GM21447 (cell line): ENCODE data around the gene TBC1D10B.
"Not testable (repeated sequence)": the region's sequence is repeated elsewhere in the genome, so short reads cannot be mapped to it uniquely, and the experiment has no call there.

ENCODE experiments used
- ATAC-seq: cut with Tn5 transposase; IDR thresholded peaks from one replicate; pipeline ENCODE4 v1.9.1; 2021; ENCODE audit not compliant: unreplicated experiment

TBC1D10B gene

DNA sequence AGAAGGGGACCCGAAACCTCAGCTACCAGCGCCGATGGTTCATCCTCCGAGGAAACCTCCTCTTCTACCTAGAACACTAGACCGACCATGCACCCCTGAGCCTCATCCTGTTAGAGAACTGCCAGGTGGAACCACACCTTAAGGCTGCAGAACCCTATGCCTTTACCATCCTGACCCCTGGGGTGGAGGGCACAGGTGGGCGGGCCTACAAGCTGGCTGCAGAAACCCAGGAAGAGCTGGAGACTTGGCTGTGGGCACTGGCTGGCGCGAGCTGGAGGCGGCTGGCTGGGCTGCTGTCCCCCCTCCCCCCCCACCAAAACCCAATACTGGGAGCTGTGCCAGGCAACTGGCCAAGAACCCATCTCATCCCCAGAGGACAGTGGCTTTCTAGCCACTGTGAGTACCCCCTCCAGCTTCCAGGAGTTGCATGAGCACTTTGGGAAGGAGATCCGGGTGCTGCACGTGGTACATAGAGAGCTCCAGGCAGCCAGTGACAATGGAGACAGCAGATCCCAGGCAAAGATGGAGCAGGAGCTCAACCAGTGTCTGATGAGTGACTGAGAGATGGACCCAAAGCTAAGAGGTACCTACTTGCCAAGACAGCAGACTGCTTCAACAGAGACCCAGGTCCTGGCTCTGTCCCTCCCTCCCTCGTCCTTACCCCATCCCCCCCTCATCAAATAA, 13.8 kb downstream of the TBC1D10B start:
- no peak for ATAC-seq

DNA sequence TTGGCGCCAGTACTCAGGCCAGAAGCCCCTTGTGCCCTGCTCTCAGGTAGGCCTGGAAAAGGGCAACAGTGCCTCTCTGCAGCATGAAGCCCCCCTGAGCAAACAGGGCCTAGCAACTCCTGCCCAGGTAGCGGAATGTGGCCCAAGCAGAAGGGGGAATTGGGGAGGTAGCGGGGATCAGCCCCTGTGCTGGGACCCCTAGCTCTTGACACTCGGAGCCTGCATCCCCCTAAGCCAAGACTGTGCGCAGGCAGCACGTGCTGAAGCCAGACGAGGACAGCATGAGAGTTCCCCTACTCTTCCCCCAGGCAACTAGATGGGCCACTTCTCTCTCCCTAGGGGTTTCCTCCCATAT, 14.4 kb downstream of the TBC1D10B start:
- ATAC-seq, result no peak

- peak; percentile 57 for ATAC-seq
Observed at GRCh38 chr16:30355144-30355953, 14.9 kb downstream of the TBC1D10B start, which contains the start of gene CD2BP2. Gene CD2BP2, minus strand, starts transcription at chr16:30355308. Its CDS starts 627 bp downstream, at chr16:30354681.

DNA sequence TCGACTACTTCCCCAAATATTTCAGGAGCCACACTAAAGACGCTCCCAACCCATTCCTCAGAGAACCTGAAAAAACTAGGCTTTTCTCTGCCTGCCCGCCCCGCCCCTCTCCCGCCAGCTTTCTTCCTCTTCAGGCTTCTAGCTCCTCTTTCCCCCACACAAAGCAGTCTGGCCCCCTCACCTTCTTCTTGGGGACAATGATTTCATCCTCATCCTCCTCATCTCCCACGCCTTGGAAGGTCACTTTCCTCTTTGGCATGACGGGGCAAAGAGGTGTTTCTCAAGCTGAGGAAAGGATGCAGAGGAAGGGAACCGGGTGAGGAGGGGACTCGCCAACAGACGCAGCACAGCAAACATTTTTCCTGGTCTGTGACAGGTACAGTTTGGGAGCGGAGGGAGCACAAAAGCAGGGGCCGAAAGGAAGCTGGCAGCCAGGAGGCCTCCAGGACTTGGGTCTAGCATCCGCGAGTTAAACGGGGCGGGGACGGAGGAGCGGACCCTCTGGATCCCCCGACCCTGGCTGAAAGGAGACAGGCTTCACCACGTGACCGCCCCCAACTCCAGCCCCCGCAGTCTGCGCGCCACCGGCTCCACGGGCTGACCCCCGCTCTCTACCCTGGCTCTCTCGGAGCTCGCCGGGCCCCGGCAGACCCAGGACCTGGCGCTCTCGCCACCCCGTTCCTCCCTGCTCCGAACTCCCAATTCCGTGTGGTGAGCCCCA, 15.7 kb downstream of the TBC1D10B start:
- peak; percentile 9 for ATAC-seq

- ATAC-seq, result no peak
Observed at GRCh38 chr16:30353438-30354129, 16.7 kb downstream of the TBC1D10B start.

- no peak for ATAC-seq
Observed at GRCh38 chr16:30352488-30353401, 17.5 kb downstream of the TBC1D10B start.

DNA sequence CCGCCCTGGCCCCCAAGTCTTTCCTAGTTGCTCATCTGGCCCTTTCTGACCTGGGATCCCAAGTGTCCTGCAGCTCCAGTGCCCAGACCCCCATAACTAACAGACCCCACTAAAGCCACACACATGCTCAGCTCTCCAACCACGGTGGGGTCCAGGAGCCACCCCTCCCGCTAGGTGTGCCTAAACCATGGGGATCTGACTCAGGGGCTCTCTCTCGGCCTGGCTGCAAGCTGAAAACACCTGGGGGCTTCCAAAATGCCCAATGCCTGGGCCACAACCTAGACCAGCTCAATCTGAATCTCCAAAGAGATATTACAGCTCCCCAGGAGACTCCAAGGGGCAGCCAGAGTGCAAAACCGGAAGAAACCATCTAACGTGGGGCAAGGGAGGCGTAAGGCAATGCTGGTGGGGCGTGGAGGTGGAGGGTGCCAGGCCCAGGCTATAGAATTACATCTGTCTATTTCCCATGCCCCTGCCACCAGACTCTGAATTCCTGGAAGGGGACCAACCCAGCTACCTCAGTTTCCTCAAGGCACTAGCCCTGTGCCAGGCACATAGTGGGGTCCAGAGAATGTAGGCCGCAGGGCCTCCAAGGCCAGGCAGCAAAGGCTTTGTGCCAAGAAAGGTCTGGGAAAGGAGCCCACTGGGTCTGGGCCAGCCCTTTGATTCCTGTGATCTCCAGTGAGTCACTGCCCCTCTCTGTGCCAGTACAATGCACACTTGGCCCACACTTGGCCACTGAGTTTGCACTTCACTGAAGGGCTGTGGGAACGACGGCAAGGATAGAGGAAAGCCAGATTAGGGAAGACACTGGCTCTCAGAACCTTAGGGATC, 18.5 kb downstream of the TBC1D10B start:
- no peak for ATAC-seq

GRCh38 chr16:30351001-30351441, 19.3 kb downstream of the TBC1D10B start:
- ATAC-seq, result no peak

- peak; percentile 55 for ATAC-seq
Observed at GRCh38 chr16:30350134-30350871, 20.0 kb downstream of the TBC1D10B start.

- peak; percentile 41 for ATAC-seq
Observed at GRCh38 chr16:30349675-30350074, 20.6 kb downstream of the TBC1D10B start.

- ATAC-seq, result no peak
Observed at GRCh38 chr16:30348929-30349328, 21.4 kb downstream of the TBC1D10B start.

GRCh38 chr16:30348113-30348512, 22.2 kb downstream of the TBC1D10B start:
- no peak for ATAC-seq

GRCh38 chr16:30346286-30346685, 24.0 kb downstream of the TBC1D10B start:
- no peak for ATAC-seq

- ATAC-seq, result not testable (repeated sequence)
Observed at GRCh38 chr16:30343491-30343820, 26.8 kb downstream of the TBC1D10B start.

- no peak for ATAC-seq
Observed at GRCh38 chr16:30342751-30343490, 27.4 kb downstream of the TBC1D10B start.

DNA sequence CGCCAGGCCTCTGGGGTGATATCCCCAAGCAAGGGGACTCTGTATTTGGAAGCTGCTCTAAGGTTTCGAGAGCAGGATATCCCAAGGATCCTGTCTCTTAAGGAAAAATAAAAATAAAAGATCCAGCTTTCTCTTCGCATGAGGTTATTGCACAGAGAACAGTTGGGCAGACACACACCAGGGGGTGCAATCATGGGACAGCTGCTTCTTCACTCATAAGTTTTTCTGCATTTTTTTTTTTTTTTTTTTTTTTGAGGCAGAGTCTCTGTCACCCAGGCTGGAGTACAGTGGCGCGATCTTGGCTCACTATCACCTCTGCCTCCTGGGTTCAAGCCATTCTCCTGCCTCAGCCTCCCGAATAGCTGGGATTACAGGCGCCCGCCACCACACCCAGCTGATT, 28.3 kb downstream of the TBC1D10B start:
- ATAC-seq, result not testable (repeated sequence)

- no peak for ATAC-seq
Observed at GRCh38 chr16:30340621-30341020, 29.7 kb downstream of the TBC1D10B start.

DNA sequence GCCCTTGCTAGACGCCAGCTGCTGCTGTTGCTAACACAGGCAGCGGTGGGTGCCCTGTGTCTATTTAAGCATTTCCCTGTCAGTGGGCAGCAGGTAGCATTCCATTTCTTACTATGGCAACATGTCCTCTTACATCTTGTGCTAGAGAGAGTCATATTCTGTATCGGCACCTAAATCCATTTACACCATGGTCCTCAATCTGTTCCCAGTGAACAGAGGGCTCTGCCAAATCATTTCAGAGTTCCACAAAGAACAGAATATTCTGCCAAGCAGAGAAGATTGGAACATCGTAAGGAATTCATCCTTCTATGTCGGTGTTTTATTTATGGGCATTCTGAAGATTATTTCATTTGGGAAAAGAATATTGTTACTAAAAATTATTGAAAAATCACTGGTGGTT, 31.6 kb downstream of the TBC1D10B start:
- not testable (repeated sequence) for ATAC-seq
